Uterus (tissue), 4 donors: ENCODE results near the gene SLC35D1. TPM values are rescaled to one million over a fixed set of nuclear protein-coding genes. Genes with fewer than 3 reads are reported as not detected.
A peak's percentile ranks its signal among the peaks of the same experiment; 100 is the strongest.

Experiments used
- DNase-seq, 2 donors: peaks; one replicate each; pipeline ENCODE4 v3.0.0-alpha.2; 2019 to 2020
- H3K27ac ChIP-seq, 2 donors: fragments of 200-600 bp; sonication (generic); 1 replicate in 1 of 2; 2 replicates in 1 of 2; pipeline ENCODE4 v1.5.1; 2016 to 2018
- H3K27me3 ChIP-seq, 2 donors: fragments of 200-600 bp; sonication (generic); one replicate each; pipeline ENCODE4 v1.5.1; 2018 to 2019; ENCODE audit warnings: control low read depth in 1 of 2
- H3K36me3 ChIP-seq, 2 donors: fragments of 200-600 bp; sonication (generic); one replicate each; pipeline ENCODE4 v1.5.1; 2019; ENCODE audit warnings: control low read depth in 1 of 2
- H3K4me1 ChIP-seq, 2 donors: fragments of 200-600 bp; sonication (generic); one replicate each; pipeline ENCODE4 v1.5.1; 2018 to 2019; ENCODE audit warnings: control low read depth in 1 of 2
- H3K4me3 ChIP-seq, 2 donors: fragments of 200-600 bp; sonication (generic); 1 replicate in 1 of 2; 2 replicates in 1 of 2; pipeline ENCODE4 v1.5.1; 2018 to 2019; ENCODE audit warnings: mild to moderate bottlenecking in 1 of 2
- H3K9me3 ChIP-seq, 2 donors: fragments of 200-600 bp; sonication (generic); one replicate each; pipeline ENCODE4 v1.5.1; 2019; ENCODE audit warnings: control low read depth in 1 of 2
- CTCF ChIP-seq, 4 experiments: fragments of 200-600 bp in 2 of 4; fragments of 450-650 bp in 2 of 4; sonication (generic) in 2 of 4; IDR thresholded peaks; one replicate each; pipeline ENCODE4 v1.5.1; 2016 to 2019; ENCODE audit warnings: antibody characterized with exemption in 4 of 4, mild to moderate bottlenecking in 2 of 4, moderate library complexity in 1 of 4
- POLR2A ChIP-seq, 2 donors: fragments of 450-650 bp; IDR thresholded peaks; one replicate each; pipeline ENCODE4 v1.6.1; 2016; ENCODE audit warnings: antibody characterized with exemption in 2 of 2, mild to moderate bottlenecking in 1 of 2, moderate library complexity in 1 of 2
- intact Hi-C: fragments of 100-400 bp; cut with DNase I; formaldehyde crosslinking; loops from one replicate; pipeline ENCODE4 v1.15.1; 2023; ENCODE audit warnings: low total_unique reads
- total RNA-seq, 4 donors: library from RNA; depleted of rRNA in 3 of 4; stranded (reverse); fragments of >200 nt in 3 of 4; gene quantifications; one replicate each; pipeline versions ENCODE4 v1.1.0 to v1.2.4, GENCODE V29; 2014 to 2023
- donor health status: DM: yes; HTN: yes; CAD: no.

Gene SLC35D1
- total RNA-seq, 4 donors from 2014 or later = 5.0 to 21.8 (median 8.8) TPM

- TF ChIP-seq POLR2A (IDR thresholded peaks at IDR 0.05) = no peak
- TF ChIP-seq CTCF (IDR thresholded peaks at IDR 0.05) = no peak
- DNase-seq = no peak
- peak overlapping the region in 1 of 2 donors; percentile 20 for H3K27ac ChIP-seq
- intact Hi-C loops = no loop called here
- H3K4me1 ChIP-seq = peaks cover 0 to 5% of the 10 kb centered on the region in 2 donors
- H3K4me3 ChIP-seq = no peak overlapping the region
- H3K27me3 ChIP-seq = no peaks in the 10 kb centered on the region
- H3K36me3 ChIP-seq = no peaks in the 10 kb centered on the region
- no peaks in the 10 kb centered on the region for H3K9me3 ChIP-seq
Measured at GRCh38 chr1:67031859-67032247, 22.1 kb downstream of the SLC35D1 start.

DNA sequence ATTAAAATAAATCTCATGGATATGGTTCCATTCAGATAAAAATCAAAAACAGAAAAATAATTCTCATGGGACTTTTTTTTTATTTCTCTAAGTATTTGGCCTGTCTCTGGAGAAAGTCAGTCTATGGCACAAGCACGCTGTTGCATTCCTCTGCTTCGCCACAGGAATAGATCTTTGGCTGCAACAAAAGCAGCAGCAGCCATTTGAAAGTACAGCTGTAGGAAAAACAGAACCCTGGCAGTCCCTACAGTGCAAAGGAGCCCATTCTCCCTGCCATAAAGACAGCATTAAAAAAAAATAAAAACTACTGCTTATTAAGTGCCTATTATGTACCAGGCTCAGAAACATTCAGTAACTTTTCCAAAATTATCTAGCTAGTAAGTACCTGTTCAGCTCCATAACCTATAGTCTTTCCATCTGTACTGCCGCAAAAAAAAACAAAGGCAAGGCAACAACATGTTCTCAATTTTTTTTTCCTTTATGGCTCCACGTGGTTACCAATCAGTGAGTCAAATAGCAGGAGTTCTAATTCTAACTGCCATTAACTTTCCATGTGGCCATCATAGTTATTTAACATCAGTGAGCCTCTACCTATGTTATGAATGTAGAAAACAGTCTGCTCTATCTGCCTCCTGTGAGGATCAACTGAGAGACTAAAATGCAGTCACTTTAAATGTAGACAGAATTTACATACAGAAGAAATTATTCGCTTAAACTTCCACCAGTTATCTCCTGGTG, 22.7 kb downstream of the SLC35D1 start:
- peak overlapping the region in 1 of 2 donors; percentile 20 for H3K27ac ChIP-seq
- no peak for DNase-seq
- H3K9me3 ChIP-seq = no peaks in the 10 kb centered on the region
- H3K4me1 ChIP-seq = peaks cover 0 to 5% of the 10 kb centered on the region in 2 donors
- no peaks in the 10 kb centered on the region for H3K36me3 ChIP-seq
- no peak overlapping the region for H3K4me3 ChIP-seq
- H3K27me3 ChIP-seq = no peaks in the 10 kb centered on the region
- intact Hi-C loops = no loop called here
- TF ChIP-seq POLR2A (IDR thresholded peaks at IDR 0.05) = no peak
- no peak for TF ChIP-seq CTCF (IDR thresholded peaks at IDR 0.05)

- no peaks in the 10 kb centered on the region for H3K9me3 ChIP-seq
- no peak overlapping the region for H3K27ac ChIP-seq
- no peaks in the 10 kb centered on the region for H3K36me3 ChIP-seq
- H3K4me1 ChIP-seq = peaks cover 0 to 5% of the 10 kb centered on the region in 2 donors
- DNase-seq = no peak
- intact Hi-C loops = no loop called here
- H3K4me3 ChIP-seq = no peak overlapping the region
- no peak for TF ChIP-seq CTCF (IDR thresholded peaks at IDR 0.05)
- no peak for TF ChIP-seq POLR2A (IDR thresholded peaks at IDR 0.05)
- H3K27me3 ChIP-seq = no peaks in the 10 kb centered on the region
Measured at GRCh38 chr1:67029472-67029871, 24.5 kb downstream of the SLC35D1 start.

DNA sequence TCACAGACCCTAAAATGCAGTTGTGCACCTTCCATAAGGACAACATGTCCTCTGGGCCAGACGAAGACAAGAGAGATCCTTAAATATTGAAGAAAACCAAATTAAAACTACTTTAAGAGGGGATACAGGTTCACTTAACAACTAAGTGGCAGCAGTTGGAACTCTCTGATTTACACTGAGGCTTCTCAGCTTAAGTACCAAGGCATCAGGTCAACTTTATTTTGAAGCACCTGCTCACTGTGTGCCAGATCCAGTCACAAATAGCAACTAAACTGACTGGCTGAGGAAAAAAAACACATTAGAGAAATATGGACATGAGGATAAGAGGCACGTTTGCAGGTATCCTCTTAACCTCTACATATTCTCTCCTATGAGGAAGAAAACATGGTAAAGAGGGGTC, 33.2 kb downstream of the SLC35D1 start:
- peaks cover 0 to 8% of the 10 kb centered on the region in 2 donors for H3K4me1 ChIP-seq
- H3K4me3 ChIP-seq = no peak overlapping the region
- intact Hi-C loops = no loop called here
- H3K27ac ChIP-seq = peak overlapping the region in 1 of 2 donors; percentile 64
- H3K36me3 ChIP-seq = no peaks in the 10 kb centered on the region
- no peaks in the 10 kb centered on the region for H3K9me3 ChIP-seq
- TF ChIP-seq CTCF (IDR thresholded peaks at IDR 0.05) (no peak), POLR2A (IDR thresholded peaks at IDR 0.05) (no peak)
- H3K27me3 ChIP-seq = no peaks in the 10 kb centered on the region
- DNase-seq = no peak

- peak overlapping the region; percentile 52 to 64 for H3K27ac ChIP-seq
- H3K27me3 ChIP-seq = no peaks in the 10 kb centered on the region
- TF ChIP-seq POLR2A (IDR thresholded peaks at IDR 0.05) (no peak), CTCF (IDR thresholded peaks at IDR 0.05) (no peak)
- H3K4me1 ChIP-seq = peaks cover 0 to 8% of the 10 kb centered on the region in 2 donors
- intact Hi-C loops = no loop called here
- H3K9me3 ChIP-seq = no peaks in the 10 kb centered on the region
- no peaks in the 10 kb centered on the region for H3K36me3 ChIP-seq
- no peak for DNase-seq
- no peak overlapping the region for H3K4me3 ChIP-seq
Measured at GRCh38 chr1:67020304-67020703, 33.6 kb downstream of the SLC35D1 start.
